GM23338 (cell line): ENCODE results near the gene CNOT10.

Experiments used
- POLR2AphosphoS5 ChIP-seq: IDR thresholded peaks from 2 replicates; pipeline ENCODE4 v1.6.1; 2016; ENCODE audit warnings: antibody characterized with exemption, low read depth
- TF ChIP-seq, protein P1 (sequence below), 2 experiments: fragments of 200-600 bp in 1 of 2; sonication (generic) in 1 of 2; conservative IDR thresholded peaks; 2 replicates each; pipeline versions ENCODE4 v1.5.1 to v1.6.1; 2016 to 2017; ENCODE audit warnings: antibody characterized with exemption in 2 of 2, low read depth in 2 of 2, mild to moderate bottlenecking in 2 of 2, moderate library complexity in 1 of 2

GRCh38 chr3:32640939-32641338 lies 44.0 kb upstream of the CNOT10 start:
- TF ChIP-seq POLR2AphosphoS5 = no peak
- TF ChIP-seq, protein P1, sequence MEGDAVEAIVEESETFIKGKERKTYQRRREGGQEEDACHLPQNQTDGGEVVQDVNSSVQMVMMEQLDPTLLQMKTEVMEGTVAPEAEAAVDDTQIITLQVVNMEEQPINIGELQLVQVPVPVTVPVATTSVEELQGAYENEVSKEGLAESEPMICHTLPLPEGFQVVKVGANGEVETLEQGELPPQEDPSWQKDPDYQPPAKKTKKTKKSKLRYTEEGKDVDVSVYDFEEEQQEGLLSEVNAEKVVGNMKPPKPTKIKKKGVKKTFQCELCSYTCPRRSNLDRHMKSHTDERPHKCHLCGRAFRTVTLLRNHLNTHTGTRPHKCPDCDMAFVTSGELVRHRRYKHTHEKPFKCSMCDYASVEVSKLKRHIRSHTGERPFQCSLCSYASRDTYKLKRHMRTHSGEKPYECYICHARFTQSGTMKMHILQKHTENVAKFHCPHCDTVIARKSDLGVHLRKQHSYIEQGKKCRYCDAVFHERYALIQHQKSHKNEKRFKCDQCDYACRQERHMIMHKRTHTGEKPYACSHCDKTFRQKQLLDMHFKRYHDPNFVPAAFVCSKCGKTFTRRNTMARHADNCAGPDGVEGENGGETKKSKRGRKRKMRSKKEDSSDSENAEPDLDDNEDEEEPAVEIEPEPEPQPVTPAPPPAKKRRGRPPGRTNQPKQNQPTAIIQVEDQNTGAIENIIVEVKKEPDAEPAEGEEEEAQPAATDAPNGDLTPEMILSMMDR (conservative IDR thresholded peaks at IDR 0.05; ENCODE audit: low read depth in 2 of 2) = no peak
